GM23338 (cell line): Measurements from ENCODE around the gene RNF168. TPM values are rescaled to one million over a fixed set of nuclear protein-coding genes. Genes with fewer than 3 reads are reported as not detected.
"Not testable (repeated sequence)": the region's sequence is repeated elsewhere in the genome, so short reads cannot be mapped to it uniquely, and the experiment has no call there.

ENCODE experiments used
- ATAC-seq: fragments of 200-7000 bp; cut with Tn5 transposase; 3 replicates; pipeline ENCODE4 v1.9.1; 2020
- DNase-seq: peaks from one replicate; pipeline ENCODE4 v3.0.0-alpha.2; 2015; ENCODE audit warnings: low spot score
- H2AFZ ChIP-seq: fragments of 200-600 bp; sonication (generic); 2 replicates; pipeline ENCODE4 v1.8.0; 2016; ENCODE audit warnings: antibody characterized with exemption, mild to moderate bottlenecking, moderate library complexity
- H3F3A ChIP-seq: fragments of 200-600 bp; sonication (generic); replicated peaks from 2 replicates; pipeline ENCODE4 v1.8.0; 2017; ENCODE audit warnings: antibody characterized with exemption, mixed run types, low read depth
- H3K27ac ChIP-seq: fragments of 200-600 bp; sonication (generic); 2 replicates; pipeline ENCODE4 v1.6.1; 2016; ENCODE audit warnings: low read depth
- H3K27me3 ChIP-seq: fragments of 200-600 bp; sonication (generic); 2 replicates; pipeline ENCODE4 v1.8.0; 2016; ENCODE audit warnings: mild to moderate bottlenecking, mixed run types, moderate library complexity; ENCODE audit not compliant: insufficient read depth
- H3K36me3 ChIP-seq: fragments of 200-600 bp; sonication (generic); 2 replicates; pipeline ENCODE4 v1.8.0; 2016; ENCODE audit warnings: mild to moderate bottlenecking; ENCODE audit not compliant: insufficient read depth
- H3K4me1 ChIP-seq: fragments of 200-600 bp; sonication (generic); 2 replicates; pipeline ENCODE4 v1.8.0; 2016; ENCODE audit warnings: mild to moderate bottlenecking, moderate library complexity; ENCODE audit not compliant: insufficient read depth
- H3K4me2 ChIP-seq: fragments of 200-600 bp; sonication (generic); 2 replicates; pipeline ENCODE4 v1.7.1; 2017; ENCODE audit warnings: mixed run types
- H3K4me3 ChIP-seq: fragments of 200-600 bp; sonication (generic); 2 replicates; pipeline ENCODE4 v1.6.1; 2016; ENCODE audit warnings: mixed run types
- H3K79me2 ChIP-seq: fragments of 200-600 bp; sonication (generic); replicated peaks from 2 replicates; pipeline ENCODE4 v1.8.0; 2017; ENCODE audit warnings: mild to moderate bottlenecking; ENCODE audit not compliant: insufficient read depth
- H3K9me2 ChIP-seq: fragments of 200-600 bp; sonication (generic); 2 replicates; pipeline ENCODE4 v1.8.0; 2017; ENCODE audit not compliant: insufficient read depth
- H4K20me1 ChIP-seq: fragments of 200-600 bp; sonication (generic); replicated peaks from 2 replicates; pipeline ENCODE4 v1.8.0; 2017; ENCODE audit warnings: mild to moderate bottlenecking; ENCODE audit not compliant: insufficient read depth
- H3K27ac Mint-ChIP-seq: 2 replicates; pipeline ENCODE4 v1.8.0; 2020; ENCODE audit warnings: inconsistent platforms, mild to moderate bottlenecking, moderate library complexity, mixed read lengths
- H3K27me3 Mint-ChIP-seq: 3 replicates; pipeline ENCODE4 v1.8.0; 2022; ENCODE audit warnings: low read depth, mild to moderate bottlenecking, moderate library complexity, mixed read lengths, inconsistent platforms; ENCODE audit not compliant: insufficient read depth, poor library complexity
- H3K36me3 Mint-ChIP-seq: 3 replicates; pipeline ENCODE4 v1.8.0; 2021; ENCODE audit warnings: low read depth, mild to moderate bottlenecking, inconsistent platforms, moderate library complexity, mixed read lengths
- H3K4me1 Mint-ChIP-seq: 3 replicates; pipeline ENCODE4 v1.8.0; 2020; ENCODE audit warnings: mild to moderate bottlenecking, inconsistent platforms, mixed read lengths
- H3K4me3 Mint-ChIP-seq: 3 replicates; pipeline ENCODE4 v1.8.0; 2021; ENCODE audit warnings: moderate library complexity, mild to moderate bottlenecking, inconsistent platforms, mixed read lengths
- H3K9me3 Mint-ChIP-seq: 3 replicates; pipeline ENCODE4 v1.8.0; 2020; ENCODE audit warnings: moderate library complexity, mild to moderate bottlenecking, inconsistent platforms, mixed read lengths
- CREB1 ChIP-seq: fragments of 250-450 bp; sonication (Bioruptor Pico); IDR thresholded peaks from 2 replicates; pipeline ENCODE4 v1.5.0; 2020; ENCODE audit warnings: low read depth, mild to moderate bottlenecking, moderate library complexity
- EZH2 ChIP-seq: fragments of 200-600 bp; sonication (generic); IDR thresholded peaks from one replicate; pipeline ENCODE4 v1.8.0; 2017; ENCODE audit warnings: antibody characterized with exemption, mild to moderate bottlenecking, low read depth; ENCODE audit not compliant: unreplicated experiment
- EZH2phosphoT487 ChIP-seq: fragments of 200-600 bp; sonication (generic); IDR thresholded peaks from one replicate; pipeline ENCODE4 v1.8.1; 2018; ENCODE audit warnings: antibody characterized with exemption; ENCODE audit not compliant: unreplicated experiment
- JUNB ChIP-seq: IDR thresholded peaks from one replicate; pipeline ENCODE4 v1.6.1; 2016; ENCODE audit warnings: antibody characterized with exemption; ENCODE audit not compliant: unreplicated experiment
- NANOG ChIP-seq: IDR thresholded peaks from 2 replicates; pipeline ENCODE4 v1.6.1; 2016; ENCODE audit warnings: antibody characterized with exemption, borderline replicate concordance
- POLR2AphosphoS5 ChIP-seq: IDR thresholded peaks from 2 replicates; pipeline ENCODE4 v1.6.1; 2016; ENCODE audit warnings: antibody characterized with exemption, low read depth
- STAT1 ChIP-seq: IDR thresholded peaks from one replicate; pipeline ENCODE4 v1.6.1; 2016; ENCODE audit warnings: antibody characterized with exemption; ENCODE audit not compliant: unreplicated experiment
- ZNF114 ChIP-seq: fragments of 250-450 bp; sonication (Bioruptor Pico); IDR thresholded peaks from 2 replicates; pipeline ENCODE4 v1.5.0; 2020; ENCODE audit warnings: mild to moderate bottlenecking, moderate library complexity
- ZNF331 ChIP-seq: fragments of 250-450 bp; sonication (Bioruptor Pico); IDR thresholded peaks from 2 replicates; pipeline ENCODE4 v1.5.0; 2020; ENCODE audit warnings: low read depth, mild to moderate bottlenecking, moderate library complexity
- polyA plus RNA-seq: library from polyadenylated mRNA; unstranded; fragments of >200 nt; fragmentation: Nextera tagmentation; extraction: Ambion mirVana; gene quantifications from 2 replicates; pipeline ENCODE4 v1.2.1, GENCODE V29; 2016
- total RNA-seq: library from RNA; depleted of rRNA; stranded (reverse); fragments of >200 nt; shearing (Covaris generic); gene quantifications from 2 replicates; pipeline ENCODE4 v1.2.3, GENCODE V29; 2014
- TF ChIP-seq, protein P1 (sequence below), 2 experiments: fragments of 200-600 bp in 1 of 2; sonication (generic) in 1 of 2; conservative IDR thresholded peaks; 2 replicates each; pipeline versions ENCODE4 v1.5.1 to v1.6.1; 2016 to 2017; ENCODE audit warnings: antibody characterized with exemption in 2 of 2, low read depth in 2 of 2, mild to moderate bottlenecking in 2 of 2, moderate library complexity in 1 of 2
- TF ChIP-seq, protein P2 (sequence below): fragments of 250-450 bp; sonication (Bioruptor Pico); IDR thresholded peaks from 2 replicates; pipeline ENCODE4 v1.5.0; 2020; ENCODE audit warnings: mild to moderate bottlenecking, moderate library complexity

Gene RNF168
- total and polyA plus RNA-seq, 2 experiments from 2014 or later: 33.0 to 53.0 TPM

DNA sequence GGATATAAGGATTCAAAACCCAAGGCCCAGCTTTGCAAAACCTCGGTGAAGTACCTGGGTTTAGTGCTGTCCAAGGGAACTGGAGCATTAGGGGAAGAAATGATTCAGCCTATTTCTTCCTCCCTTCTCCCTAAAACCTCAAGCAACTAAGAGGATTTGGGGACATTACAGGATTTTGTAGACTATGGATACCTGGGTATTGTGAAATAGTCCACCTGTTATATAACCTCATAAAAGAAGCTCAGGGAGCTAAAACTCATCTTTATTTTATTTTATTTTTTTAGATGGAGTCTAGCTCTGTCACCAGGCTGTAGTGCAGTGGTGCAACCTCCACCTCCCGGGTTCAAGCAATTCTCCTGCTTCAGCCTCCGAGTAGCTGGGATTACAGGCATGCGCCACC lies 20.3 kb upstream of the RNF168 start:
- Histone ChIP-seq H3K4me2 (no peak overlapping the region), H3K4me3 (no peak overlapping the region), H3K4me1 (no peaks in the 10 kb centered on the region), H3K27ac (no peak overlapping the region), H3K27me3 (no peaks in the 10 kb centered on the region; the same call in 1 of the 2 replicates), H3K36me3 (0 out of 2 replicates have a peak, but pooled peaks cover 2% of the 10 kb centered on the region), H2AFZ (no peak overlapping the region), H3F3A (no peaks in the 10 kb centered on the region), H4K20me1 (no peaks in the 10 kb centered on the region), H3K9me2 (no peaks in the 10 kb centered on the region), H3K79me2 (no peaks in the 10 kb centered on the region)
- DNase-seq (no peak), ATAC-seq (no peak)
- Mint-ChIP-seq H3K9me3 (peaks cover 40% of the 10 kb centered on the region), H3K4me1 (no peaks in the 10 kb centered on the region), H3K27me3 (peaks cover 7% of the 10 kb centered on the region), H3K27ac (no peak overlapping the region), H3K4me3 (no peak overlapping the region), H3K36me3 (peaks cover 31% of the 10 kb centered on the region)
- TF ChIP-seq NANOG (no peak), ZNF114 (CRISPR knock-in tag) (no peak), EZH2phosphoT487 (no peak), POLR2AphosphoS5 (no peak), EZH2 (no peak), STAT1 (no peak), ZNF331 (CRISPR knock-in tag) (no peak), JUNB (no peak), CREB1 (CRISPR knock-in tag) (no peak)
- TF ChIP-seq, protein P1, sequence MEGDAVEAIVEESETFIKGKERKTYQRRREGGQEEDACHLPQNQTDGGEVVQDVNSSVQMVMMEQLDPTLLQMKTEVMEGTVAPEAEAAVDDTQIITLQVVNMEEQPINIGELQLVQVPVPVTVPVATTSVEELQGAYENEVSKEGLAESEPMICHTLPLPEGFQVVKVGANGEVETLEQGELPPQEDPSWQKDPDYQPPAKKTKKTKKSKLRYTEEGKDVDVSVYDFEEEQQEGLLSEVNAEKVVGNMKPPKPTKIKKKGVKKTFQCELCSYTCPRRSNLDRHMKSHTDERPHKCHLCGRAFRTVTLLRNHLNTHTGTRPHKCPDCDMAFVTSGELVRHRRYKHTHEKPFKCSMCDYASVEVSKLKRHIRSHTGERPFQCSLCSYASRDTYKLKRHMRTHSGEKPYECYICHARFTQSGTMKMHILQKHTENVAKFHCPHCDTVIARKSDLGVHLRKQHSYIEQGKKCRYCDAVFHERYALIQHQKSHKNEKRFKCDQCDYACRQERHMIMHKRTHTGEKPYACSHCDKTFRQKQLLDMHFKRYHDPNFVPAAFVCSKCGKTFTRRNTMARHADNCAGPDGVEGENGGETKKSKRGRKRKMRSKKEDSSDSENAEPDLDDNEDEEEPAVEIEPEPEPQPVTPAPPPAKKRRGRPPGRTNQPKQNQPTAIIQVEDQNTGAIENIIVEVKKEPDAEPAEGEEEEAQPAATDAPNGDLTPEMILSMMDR (conservative IDR thresholded peaks at IDR 0.05; ENCODE audit: low read depth in 2 of 2): no peak
- TF ChIP-seq, protein P2, sequence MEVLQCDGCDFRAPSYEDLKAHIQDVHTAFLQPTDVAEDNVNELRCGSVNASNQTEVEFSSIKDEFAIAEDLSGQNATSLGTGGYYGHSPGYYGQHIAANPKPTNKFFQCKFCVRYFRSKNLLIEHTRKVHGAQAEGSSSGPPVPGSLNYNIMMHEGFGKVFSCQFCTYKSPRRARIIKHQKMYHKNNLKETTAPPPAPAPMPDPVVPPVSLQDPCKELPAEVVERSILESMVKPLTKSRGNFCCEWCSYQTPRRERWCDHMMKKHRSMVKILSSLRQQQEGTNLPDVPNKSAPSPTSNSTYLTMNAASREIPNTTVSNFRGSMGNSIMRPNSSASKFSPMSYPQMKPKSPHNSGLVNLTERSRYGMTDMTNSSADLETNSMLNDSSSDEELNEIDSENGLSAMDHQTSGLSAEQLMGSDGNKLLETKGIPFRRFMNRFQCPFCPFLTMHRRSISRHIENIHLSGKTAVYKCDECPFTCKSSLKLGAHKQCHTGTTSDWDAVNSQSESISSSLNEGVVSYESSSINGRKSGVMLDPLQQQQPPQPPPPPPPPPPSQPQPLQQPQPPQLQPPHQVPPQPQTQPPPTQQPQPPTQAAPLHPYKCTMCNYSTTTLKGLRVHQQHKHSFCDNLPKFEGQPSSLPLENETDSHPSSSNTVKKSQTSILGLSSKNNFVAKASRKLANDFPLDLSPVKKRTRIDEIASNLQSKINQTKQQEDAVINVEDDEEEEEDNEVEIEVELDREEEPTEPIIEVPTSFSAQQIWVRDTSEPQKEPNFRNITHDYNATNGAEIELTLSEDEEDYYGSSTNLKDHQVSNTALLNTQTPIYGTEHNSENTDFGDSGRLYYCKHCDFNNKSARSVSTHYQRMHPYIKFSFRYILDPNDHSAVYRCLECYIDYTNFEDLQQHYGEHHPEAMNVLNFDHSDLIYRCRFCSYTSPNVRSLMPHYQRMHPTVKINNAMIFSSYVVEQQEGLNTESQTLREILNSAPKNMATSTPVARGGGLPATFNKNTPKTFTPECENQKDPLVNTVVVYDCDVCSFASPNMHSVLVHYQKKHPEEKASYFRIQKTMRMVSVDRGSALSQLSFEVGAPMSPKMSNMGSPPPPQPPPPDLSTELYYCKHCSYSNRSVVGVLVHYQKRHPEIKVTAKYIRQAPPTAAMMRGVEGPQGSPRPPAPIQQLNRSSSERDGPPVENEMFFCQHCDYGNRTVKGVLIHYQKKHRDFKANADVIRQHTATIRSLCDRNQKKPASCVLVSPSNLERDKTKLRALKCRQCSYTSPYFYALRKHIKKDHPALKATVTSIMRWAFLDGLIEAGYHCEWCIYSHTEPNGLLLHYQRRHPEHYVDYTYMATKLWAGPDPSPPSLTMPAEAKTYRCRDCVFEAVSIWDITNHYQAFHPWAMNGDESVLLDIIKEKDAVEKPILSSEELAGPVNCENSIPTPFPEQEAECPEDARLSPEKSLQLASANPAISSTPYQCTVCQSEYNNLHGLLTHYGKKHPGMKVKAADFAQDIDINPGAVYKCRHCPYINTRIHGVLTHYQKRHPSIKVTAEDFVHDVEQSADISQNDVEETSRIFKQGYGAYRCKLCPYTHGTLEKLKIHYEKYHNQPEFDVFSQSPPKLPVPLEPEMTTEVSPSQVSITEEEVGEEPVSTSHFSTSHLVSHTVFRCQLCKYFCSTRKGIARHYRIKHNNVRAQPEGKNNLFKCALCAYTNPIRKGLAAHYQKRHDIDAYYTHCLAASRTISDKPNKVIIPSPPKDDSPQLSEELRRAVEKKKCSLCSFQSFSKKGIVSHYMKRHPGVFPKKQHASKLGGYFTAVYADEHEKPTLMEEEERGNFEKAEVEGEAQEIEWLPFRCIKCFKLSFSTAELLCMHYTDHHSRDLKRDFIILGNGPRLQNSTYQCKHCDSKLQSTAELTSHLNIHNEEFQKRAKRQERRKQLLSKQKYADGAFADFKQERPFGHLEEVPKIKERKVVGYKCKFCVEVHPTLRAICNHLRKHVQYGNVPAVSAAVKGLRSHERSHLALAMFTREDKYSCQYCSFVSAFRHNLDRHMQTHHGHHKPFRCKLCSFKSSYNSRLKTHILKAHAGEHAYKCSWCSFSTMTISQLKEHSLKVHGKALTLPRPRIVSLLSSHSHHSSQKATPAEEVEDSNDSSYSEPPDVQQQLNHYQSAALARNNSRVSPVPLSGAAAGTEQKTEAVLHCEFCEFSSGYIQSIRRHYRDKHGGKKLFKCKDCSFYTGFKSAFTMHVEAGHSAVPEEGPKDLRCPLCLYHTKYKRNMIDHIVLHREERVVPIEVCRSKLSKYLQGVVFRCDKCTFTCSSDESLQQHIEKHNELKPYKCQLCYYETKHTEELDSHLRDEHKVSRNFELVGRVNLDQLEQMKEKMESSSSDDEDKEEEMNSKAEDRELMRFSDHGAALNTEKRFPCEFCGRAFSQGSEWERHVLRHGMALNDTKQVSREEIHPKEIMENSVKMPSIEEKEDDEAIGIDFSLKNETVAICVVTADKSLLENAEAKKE (CRISPR knock-in tag): no peak

DNA sequence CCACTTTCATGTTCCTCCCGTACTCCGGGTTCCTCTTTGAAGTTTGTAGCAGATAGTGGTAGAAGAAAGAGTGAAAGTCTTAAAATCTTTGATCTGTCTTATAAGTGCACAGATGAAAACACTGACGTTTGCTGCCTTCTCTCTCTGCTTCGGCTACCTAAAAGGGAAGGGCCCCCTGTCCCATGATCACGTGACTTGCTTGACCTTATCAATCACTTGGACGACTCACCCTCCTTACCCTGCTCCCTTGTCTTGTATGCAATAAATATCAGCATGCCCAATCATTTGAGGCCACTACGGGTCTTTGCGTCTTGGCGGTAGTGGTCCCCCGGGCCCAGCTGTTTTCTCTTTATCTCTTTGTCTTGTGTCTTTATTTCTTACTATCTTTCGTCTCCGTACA lies 17.7 kb upstream of the RNF168 start:
- Mint-ChIP-seq H3K9me3 (peaks cover 64% of the 10 kb centered on the region), H3K36me3 (peaks cover 49% of the 10 kb centered on the region)
- not testable (repeated sequence) for H3K4me1 ChIP-seq, H4K20me1 ChIP-seq, H3K79me2 ChIP-seq, DNase-seq, H3K4me3 ChIP-seq, H3F3A ChIP-seq, H3K9me2 ChIP-seq, H3K27ac ChIP-seq, H3K27ac Mint-ChIP-seq, H3K4me2 ChIP-seq, H2AFZ ChIP-seq, H3K4me3 Mint-ChIP-seq, H3K36me3 ChIP-seq, H3K27me3 Mint-ChIP-seq, H3K27me3 ChIP-seq, H3K4me1 Mint-ChIP-seq, ATAC-seq
